ENCODE results near the gene ACTG1. TPM values are rescaled to one million over a fixed set of nuclear protein-coding genes. Genes with fewer than 3 reads are reported as not detected.

Gene ACTG1
- total and polyA plus RNA-seq, 9 of the 15 experiments (the other 6 are each of a cell fraction or from before 2014, with no cell fraction given) = 224 to 1,775 (median 568) TPM

- TF ChIP-seq CTCF (IDR thresholded peaks at IDR 0.05 in 2 of 3, conservative IDR thresholded peaks at IDR 0.05 in 1 of 3; ENCODE audit: insufficient read depth in 2 of 3, low read depth in 1 of 3, low read length in 3 of 3) (peak; percentile 20 to 47 (median 34); a peak in 3 of 6 replicates), TFE3 (CRISPR knock-in tag; IDR thresholded peaks at IDR 0.05) (no peak), DMBX1 (CRISPR knock-in tag; IDR thresholded peaks at IDR 0.05; ENCODE audit: borderline replicate concordance) (no peak), ZNF143 (CRISPR knock-in tag; IDR thresholded peaks at IDR 0.05) (no peak), CREB3 (tag; conservative IDR thresholded peaks at IDR 0.05; ENCODE audit: low read depth) (no peak), ZKSCAN8 (CRISPR knock-in tag; IDR thresholded peaks at IDR 0.05) (no peak), MCM3 (IDR thresholded peaks at IDR 0.05) (no peak), PRMT5 (CRISPR knock-in tag; IDR thresholded peaks at IDR 0.05) (no peak), NCOA1 (IDR thresholded peaks at IDR 0.05; ENCODE audit: low read depth) (no peak), ZNF707 (CRISPR knock-in tag; conservative IDR thresholded peaks at IDR 0.05) (no peak), ZNF134 (CRISPR knock-in tag; conservative IDR thresholded peaks at IDR 0.05) (no peak), NFYB (IDR thresholded peaks at IDR 0.05; ENCODE audit: extremely low read depth, insufficient read length) (peak; percentile 13), ZNF639 (CRISPR knock-in tag; conservative IDR thresholded peaks at IDR 0.05 in 1 of 2, IDR thresholded peaks at IDR 0.05 in 1 of 2) (no peak), NFE2 (IDR thresholded peaks at IDR 0.05; ENCODE audit: low read depth) (no peak), FOXO4 (CRISPR knock-in tag; IDR thresholded peaks at IDR 0.05) (no peak), HIVEP1 (CRISPR knock-in tag; IDR thresholded peaks at IDR 0.05) (no peak), ZFP91 (CRISPR knock-in tag; IDR thresholded peaks at IDR 0.05) (no peak), MAFK (IDR thresholded peaks at IDR 0.05; ENCODE audit: low read length) (no peak), HDAC1 (IDR thresholded peaks at IDR 0.05) (peak in 1 of 2 experiments; percentile 37; a peak in 1 of 4 replicates)
Observed at GRCh38 chr17:81553018-81553615, 40.5 kb upstream of the ACTG1 start (continued).

Measured in K562 (cell line).